HUDEP-2 (cell line): Measurements from ENCODE around the gene SMTN.

Experiments used
- DNase-seq, 76 experiments: peaks; one replicate each; lab custom pipeline; 2025; ENCODE audit not compliant: unreplicated experiment in 76 of 76; lab: John Stamatoyannopoulos, UW

Gene SMTN

GRCh38 chr22:31125521-31126117 is 44.5 kb downstream of the SMTN start:
- DNase-seq: no peak

- DNase-seq: no peak
Measured at GRCh38 chr22:31126128-31126868, 45.2 kb downstream of the SMTN start.

GRCh38 chr22:31126869-31127175 is 45.7 kb downstream of the SMTN start:
- DNase-seq: no peak

GRCh38 chr22:31127181-31127772 is 46.2 kb downstream of the SMTN start:
- DNase-seq: no peak

- no peak for DNase-seq
Measured at GRCh38 chr22:31128156-31128555, 47.0 kb downstream of the SMTN start.

GRCh38 chr22:31130873-31131272 is 49.8 kb downstream of the SMTN start:
- DNase-seq: peak in 3 of 76 experiments; percentile 1 to 8 (median 7)

GRCh38 chr22:31133911-31134310 is 52.8 kb downstream of the SMTN start:
- no peak for DNase-seq

GRCh38 chr22:31134688-31135087 is 53.6 kb downstream of the SMTN start:
- DNase-seq: no peak

GRCh38 chr22:31135706-31136105 is 54.6 kb downstream of the SMTN start:
- DNase-seq: no peak

GRCh38 chr22:31136155-31136554 is 55.0 kb downstream of the SMTN start:
- DNase-seq: no peak

- DNase-seq: no peak
Measured at GRCh38 chr22:31136711-31137110, 55.6 kb downstream of the SMTN start.

GRCh38 chr22:31137721-31138120 is 56.6 kb downstream of the SMTN start:
- DNase-seq: no peak

- no peak for DNase-seq
Measured at GRCh38 chr22:31138126-31138525, 57.0 kb downstream of the SMTN start.

- DNase-seq: no peak
Measured at GRCh38 chr22:31139066-31139465, 57.9 kb downstream of the SMTN start.

- peak in 2 of 76 experiments; percentile 12 to 25 for DNase-seq
Measured at GRCh38 chr22:31139866-31140716, 59.0 kb downstream of the SMTN start, which contains the start of gene PLA2G3. TSS of gene PLA2G3 (minus strand) at chr22:31140508. CDS start at chr22:31140354, 154 bp downstream.

- DNase-seq: peak in 11 of 76 experiments; percentile 3 to 32 (median 13)
Measured at GRCh38 chr22:31140746-31141145, 59.6 kb downstream of the SMTN start.

- DNase-seq: no peak
Measured at GRCh38 chr22:31141551-31141950, 60.4 kb downstream of the SMTN start.

- DNase-seq: no peak
Measured at GRCh38 chr22:31142285-31142684, 61.2 kb downstream of the SMTN start.

GRCh38 chr22:31143038-31143437 is 61.9 kb downstream of the SMTN start:
- DNase-seq: no peak

GRCh38 chr22:31143537-31143936 is 62.4 kb downstream of the SMTN start:
- DNase-seq: no peak

GRCh38 chr22:31144223-31144622 is 63.1 kb downstream of the SMTN start:
- DNase-seq: no peak
